GM18868 (cell line): Measurements from ENCODE around the gene KCNK4.

Experiments used
- ATAC-seq: cut with Tn5 transposase; IDR thresholded peaks from one replicate; pipeline ENCODE4 v1.9.1; 2021; ENCODE audit warnings: mild to moderate bottlenecking, moderate library complexity; ENCODE audit not compliant: unreplicated experiment

Gene KCNK4

GRCh38 chr11:64289002-64289564, 2.0 kb upstream of the KCNK4 start:
- no peak for ATAC-seq

GRCh38 chr11:64290352-64291261, 495 bp upstream of the KCNK4 start:
- no peak for ATAC-seq

GRCh38 chr11:64291752-64292459, 804 bp downstream of the KCNK4 start:
- no peak for ATAC-seq

- no peak for ATAC-seq
Observed at GRCh38 chr11:64292460-64293254, 1.6 kb downstream of the KCNK4 start.

- ATAC-seq = no peak
Observed at GRCh38 chr11:64294774-64295173, 3.7 kb downstream of the KCNK4 start.

- ATAC-seq = no peak
Observed at GRCh38 chr11:64295760-64296159, 4.7 kb downstream of the KCNK4 start.

DNA sequence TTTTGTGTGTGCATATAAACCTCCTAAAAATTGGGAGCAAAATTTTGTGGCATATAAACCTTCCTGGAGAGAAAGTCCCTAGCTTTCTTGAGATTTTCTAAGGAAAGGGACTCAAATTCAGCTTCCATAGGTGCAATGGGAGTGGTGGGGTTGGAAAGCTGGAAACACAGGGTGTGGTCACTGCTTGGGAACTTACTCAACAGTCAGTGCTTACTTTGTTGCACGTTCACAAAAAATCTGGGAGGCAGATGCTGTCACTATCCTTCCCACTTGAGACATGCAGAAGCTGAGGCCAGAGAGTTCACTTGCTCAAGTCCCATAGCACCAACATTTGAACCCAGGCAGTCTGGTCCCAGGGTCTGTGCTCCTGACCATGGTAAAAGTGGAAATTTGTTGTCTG, 5.1 kb downstream of the KCNK4 start:
- ATAC-seq = no peak

GRCh38 chr11:64296830-64297698, 6.0 kb downstream of the KCNK4 start:
- no peak for ATAC-seq

- ATAC-seq = no peak
Observed at GRCh38 chr11:64297699-64298358, 6.7 kb downstream of the KCNK4 start.

GRCh38 chr11:64298966-64299846, 8.1 kb downstream of the KCNK4 start:
- no peak for ATAC-seq

GRCh38 chr11:64299847-64300648, 8.9 kb downstream of the KCNK4 start, which contains the start of gene CATSPERZ:
TSS of gene CATSPERZ (plus strand) at chr11:64300358. CDS start at chr11:64300411, 53 bp downstream.
- no peak for ATAC-seq

- no peak for ATAC-seq
Observed at GRCh38 chr11:64303109-64304031, 12.3 kb downstream of the KCNK4 start.

GRCh38 chr11:64304032-64304315, 12.9 kb downstream of the KCNK4 start:
- no peak for ATAC-seq

- peak; percentile 27 for ATAC-seq
Observed at GRCh38 chr11:64304316-64305072, 13.4 kb downstream of the KCNK4 start.

GRCh38 chr11:64305075-64305690, 14.1 kb downstream of the KCNK4 start, which contains the start of gene ESRRA:
TSS of gene ESRRA (plus strand) at chr11:64305524. CDS start at chr11:64307180, 1,656 bp downstream.
- peak; percentile 71 for ATAC-seq
